Nephron (organoid): ENCODE data around the gene PNPLA7.
A peak's percentile ranks its signal among the peaks of the same experiment; 100 is the strongest.
"Not testable (repeated sequence)": the region's sequence is repeated elsewhere in the genome, so short reads cannot be mapped to it uniquely, and the experiment has no call there.

ENCODE experiments used
- H3K27ac Mint-ChIP-seq, 3 experiments: 2 replicates each; pipeline ENCODE4 v1.8.0; 2020; ENCODE audit warnings: mixed read lengths in 3 of 3, mild to moderate bottlenecking in 2 of 3, moderate library complexity in 1 of 3
- H3K27me3 Mint-ChIP-seq: 2 replicates; pipeline ENCODE4 v1.8.0; 2021; ENCODE audit warnings: low read depth, mild to moderate bottlenecking, moderate library complexity, mixed read lengths
- H3K36me3 Mint-ChIP-seq: 2 replicates; pipeline ENCODE4 v1.8.0; 2020; ENCODE audit warnings: low read depth, mixed read lengths
- H3K4me1 Mint-ChIP-seq: 2 replicates; pipeline ENCODE4 v1.8.0; 2020; ENCODE audit warnings: mixed read lengths
- H3K4me3 Mint-ChIP-seq, 3 experiments: 2 replicates each; pipeline ENCODE4 v1.8.0; 2020; ENCODE audit warnings: mild to moderate bottlenecking in 3 of 3, mixed read lengths in 3 of 3, moderate library complexity in 2 of 3
- H3K9me3 Mint-ChIP-seq: 2 replicates; pipeline ENCODE4 v1.8.0; 2020; ENCODE audit warnings: mixed read lengths
- CTCF ChIP-seq, 3 experiments: fragments of 200-600 bp; sonication (generic); IDR thresholded peaks; one replicate each; pipeline ENCODE4 v1.5.0; 2021; ENCODE audit warnings: antibody characterized with exemption in 3 of 3; ENCODE audit not compliant: unreplicated experiment in 3 of 3

Gene PNPLA7

GRCh38 chr9:137411260-137411644, 138.9 kb downstream of the PNPLA7 start:
- no peak for TF ChIP-seq CTCF (IDR thresholded peaks at IDR 0.05; ENCODE audit: unreplicated experiment in 3 of 3)
- Mint-ChIP-seq H3K9me3 (no peaks in the 10 kb centered on the region), H3K4me1 (peaks cover 11% of the 10 kb centered on the region), H3K36me3 (peaks cover 4% of the 10 kb centered on the region), H3K4me3 (no peak overlapping the region), H3K27ac (no peak overlapping the region), H3K27me3 (no peaks in the 10 kb centered on the region)

DNA sequence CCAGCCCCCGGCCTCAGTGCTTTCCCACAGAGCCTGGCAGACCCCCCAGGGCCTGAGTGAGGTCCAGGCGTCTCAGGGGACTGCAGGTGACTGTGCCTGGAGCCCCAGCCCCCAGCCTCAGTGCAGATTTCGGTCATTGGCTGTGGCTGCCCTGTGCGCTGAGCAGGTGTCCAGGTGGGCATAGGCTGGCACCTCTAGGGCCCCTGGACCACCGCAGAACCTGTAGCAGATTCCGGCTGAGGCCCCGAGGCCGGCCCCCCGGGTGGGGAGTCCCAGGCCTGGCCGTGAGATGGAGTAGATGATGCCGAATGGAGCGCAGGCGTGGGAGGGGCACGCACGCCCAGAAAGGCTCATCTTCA, 139.3 kb downstream of the PNPLA7 start:
- Mint-ChIP-seq H3K9me3 (no peaks in the 10 kb centered on the region), H3K36me3 (peaks cover 4% of the 10 kb centered on the region), H3K27me3 (no peaks in the 10 kb centered on the region), H3K4me1 (peaks cover 13% of the 10 kb centered on the region), H3K4me3 (no peak overlapping the region), H3K27ac (no peak overlapping the region)
- TF ChIP-seq CTCF (IDR thresholded peaks at IDR 0.05; ENCODE audit: unreplicated experiment in 3 of 3): no peak

DNA sequence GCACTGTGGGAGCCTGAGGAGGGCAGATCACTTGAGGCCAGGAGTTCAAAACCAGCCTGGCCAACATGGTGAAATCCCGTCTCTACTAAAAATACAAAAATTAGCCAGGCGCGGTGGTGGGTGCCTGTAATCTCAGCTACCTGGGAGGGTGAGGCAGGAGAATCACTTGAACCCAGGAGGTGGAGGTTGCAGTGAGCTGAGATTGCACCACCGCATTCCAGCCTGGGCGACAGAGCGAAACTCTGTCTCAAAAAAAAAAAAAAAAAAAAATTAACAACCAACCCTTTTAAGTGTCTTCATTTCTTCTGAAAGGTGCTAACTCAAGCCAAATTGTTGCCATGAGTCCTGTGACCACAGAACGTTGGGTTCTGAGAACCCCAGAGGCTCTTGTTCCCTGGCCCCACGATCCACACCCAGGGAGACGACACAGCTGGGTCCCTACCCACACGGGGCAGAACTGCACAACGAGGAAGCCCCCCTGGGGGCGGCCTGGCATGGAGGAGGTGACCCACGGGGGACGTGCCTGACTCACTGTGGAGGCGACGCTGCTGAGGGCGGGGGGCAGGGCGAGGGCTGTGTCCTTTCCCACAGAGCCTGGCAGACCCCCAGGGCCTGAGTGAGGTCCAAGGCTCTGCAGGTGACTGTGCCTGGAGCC, 139.8 kb downstream of the PNPLA7 start:
- H3K4me3 Mint-ChIP-seq, H3K27me3 Mint-ChIP-seq, H3K9me3 Mint-ChIP-seq, H3K36me3 Mint-ChIP-seq: not testable (repeated sequence)
- Mint-ChIP-seq H3K27ac (peak overlapping the region in 1 of 3 experiments; percentile 50), H3K4me1 (peaks cover 18% of the 10 kb centered on the region)
